ENCODE data around the gene PPIL1. TPM values are rescaled to one million over a fixed set of nuclear protein-coding genes. Genes with fewer than 3 reads are reported as not detected.

Gene PPIL1
- total and polyA plus RNA-seq, 2 of the 13 experiments (the other 11 are each of a cell fraction or from before 2014, with no cell fraction given): 74.2 to 144 TPM

- TF ChIP-seq RBAK (CRISPR knock-in tag; IDR thresholded peaks at IDR 0.05): no peak
- TF ChIP-seq ZBTB3 (CRISPR knock-in tag; IDR thresholded peaks at IDR 0.05; ENCODE audit: borderline replicate concordance, low read depth): no peak; the same call in none of the 2 replicates
- TF ChIP-seq ZNF766 (CRISPR knock-in tag; IDR thresholded peaks at IDR 0.05; ENCODE audit: borderline replicate concordance): peak; percentile 70; the same call in 1 of the 2 replicates
- no peak for TF ChIP-seq ZNF589 (CRISPR knock-in tag; conservative IDR thresholded peaks at IDR 0.05)
- peak; percentile 100 for TF ChIP-seq KAT8 (CRISPR knock-in tag; IDR thresholded peaks at IDR 0.05)
- TF ChIP-seq ATF6 (CRISPR knock-in tag; conservative IDR thresholded peaks at IDR 0.05): no peak
- no peak for TF ChIP-seq JARID2 (CRISPR knock-in tag; IDR thresholded peaks at IDR 0.05; ENCODE audit: insufficient replicate concordance)
- TF ChIP-seq CTCF (CRISPR knock-in tag; IDR thresholded peaks at IDR 0.05): peak; percentile 98
- TF ChIP-seq DDIT3 (CRISPR knock-in tag; IDR thresholded peaks at IDR 0.05): no peak
- TF ChIP-seq ZFP36L2 (CRISPR knock-in tag; IDR thresholded peaks at IDR 0.05): no peak; the same call in 1 of the 2 replicates
- TF ChIP-seq ATF3 (CRISPR knock-in tag; IDR thresholded peaks at IDR 0.05): no peak
- TF ChIP-seq CCAR2 (optimal IDR thresholded peaks at IDR 0.05; ENCODE audit: low read depth, low read length): no peak
- TF ChIP-seq ZNF572 (CRISPR knock-in tag; IDR thresholded peaks at IDR 0.05): 0 out of 2 replicates have a peak, but pooled peaks have one; percentile 69
- peak; percentile 78; the same call in 1 of the 2 replicates for TF ChIP-seq ZNF609 (CRISPR knock-in tag; IDR thresholded peaks at IDR 0.05; ENCODE audit: borderline replicate concordance)
- peak; percentile 63; the same call in 1 of the 2 replicates for TF ChIP-seq MEIS1 (CRISPR knock-in tag; IDR thresholded peaks at IDR 0.05; ENCODE audit: borderline replicate concordance)
- TF ChIP-seq RARG (CRISPR knock-in tag; IDR thresholded peaks at IDR 0.05; ENCODE audit: low read depth): 0 out of 2 replicates have a peak, but pooled peaks have one; percentile 61
Observed at GRCh38 chr6:36885461-36886401, 11.1 kb upstream of the PPIL1 start, which contains the start of gene C6orf89 (continued).

Data from HepG2 (cell line).